ENCODE results near the gene CELF2. TPM values are rescaled to one million over a fixed set of nuclear protein-coding genes. Genes with fewer than 3 reads are reported as not detected.

Gene CELF2
- 100 to 1,000 TPM in 5 of 6 donors, 10 to 100 TPM in 1; 82.7 to 193 (median 120) TPM for total RNA-seq

- ATAC-seq (ENCODE audit: low FRiP score in 2 of 2) (peak; percentile 84 to 85), DNase-seq (peak; percentile 77 to 94)
- 0 to 1% methylated on average over 3 to 33 of the region's 133 CpGs for WGBS, 2 donors
- Histone ChIP-seq H3K4me3 (peak within 1 kb of the TSS; percentile 58 to 75 (median 63)), H3K9me3 (no peaks in the 10 kb centered on the region), H3K27ac (peak within 1 kb of the TSS; percentile 88 to 92 (median 90)), H3K27me3 (peaks cover 0 to 10% (median 4%) of the 10 kb centered on the region in 4 donors), H3K36me3 (no peaks in the 10 kb centered on the region), H3K4me1 (peaks cover 0 to 47% (median 12%) of the 10 kb centered on the region in 4 donors)
- peak in 3 of 6 experiments; percentile 12 to 22 (median 18) for TF ChIP-seq CTCF (IDR thresholded peaks at IDR 0.05)
- TF ChIP-seq EP300 (IDR thresholded peaks at IDR 0.05): no peak
- peak in 2 of 4 donors; percentile 60 to 79 for TF ChIP-seq POLR2A (IDR thresholded peaks at IDR 0.05)
Measured at GRCh38 chr10:11017570-11018431, at the start of gene CELF2. Gene CELF2 (plus strand): TSS chr10:11017872. CDS start chr10:11018090, 218 bp downstream.

- ATAC-seq (ENCODE audit: low FRiP score in 2 of 2): no peak
- TF ChIP-seq POLR2A (IDR thresholded peaks at IDR 0.05) (no peak), EP300 (IDR thresholded peaks at IDR 0.05) (no peak), POLR2AphosphoS5 (IDR thresholded peaks at IDR 0.05) (no peak), CTCF (IDR thresholded peaks at IDR 0.05) (no peak)
- WGBS, 2 donors: 84 to 91% methylated on average over 4 of the region's 4 CpGs
Measured at GRCh38 chr10:10968257-10968588, 49.4 kb upstream of the CELF2 start.

GRCh38 chr10:10973310-10973709, 44.4 kb upstream of the CELF2 start:
- no peak for TF ChIP-seq EP300 (IDR thresholded peaks at IDR 0.05)
- TF ChIP-seq POLR2A (IDR thresholded peaks at IDR 0.05): no peak
- TF ChIP-seq POLR2AphosphoS5 (IDR thresholded peaks at IDR 0.05): no peak
- no peak for TF ChIP-seq CTCF (IDR thresholded peaks at IDR 0.05)
- ATAC-seq (ENCODE audit: low FRiP score in 2 of 2): no peak
- WGBS, 2 donors: 88 to 93% methylated on average over 5 of the region's 5 CpGs
- H3K4me3 ChIP-seq: no peak overlapping the region
- H3K36me3 ChIP-seq: no peaks in the 10 kb centered on the region
- no peaks in the 10 kb centered on the region for H3K27me3 ChIP-seq
- no peaks in the 10 kb centered on the region for H3K9me3 ChIP-seq
- H3K4me1 ChIP-seq: no peaks in the 10 kb centered on the region
- DNase-seq: no peak
- H3K27ac ChIP-seq: no peak overlapping the region

More at GRCh38 chr10:10968257-10968588, 49.4 kb upstream of the CELF2 start:
- no peaks in the 10 kb centered on the region for H3K9me3 ChIP-seq
- no peaks in the 10 kb centered on the region for H3K27me3 ChIP-seq
- no peak overlapping the region for H3K4me3 ChIP-seq
- no peak for DNase-seq
- no peaks in the 10 kb centered on the region for H3K36me3 ChIP-seq
- H3K27ac ChIP-seq: no peak overlapping the region
- H3K4me1 ChIP-seq: no peaks in the 10 kb centered on the region

- Histone ChIP-seq H3K9me3 (no peaks in the 10 kb centered on the region), H3K4me1 (no peaks in the 10 kb centered on the region), H3K36me3 (no peaks in the 10 kb centered on the region), H3K27ac (no peak overlapping the region), H3K27me3 (no peaks in the 10 kb centered on the region), H3K4me3 (no peak overlapping the region)
- ATAC-seq (ENCODE audit: low FRiP score in 2 of 2) (no peak), DNase-seq (no peak)
- 91 to 94% methylated on average over 2 of the region's 2 CpGs for WGBS, 2 donors
- TF ChIP-seq POLR2A (IDR thresholded peaks at IDR 0.05) (no peak), POLR2AphosphoS5 (IDR thresholded peaks at IDR 0.05) (no peak), CTCF (IDR thresholded peaks at IDR 0.05) (no peak), EP300 (IDR thresholded peaks at IDR 0.05) (no peak)
Measured at GRCh38 chr10:10975647-10976046, 42.0 kb upstream of the CELF2 start.
